WI38 (cell line): ENCODE results near the gene PROX1.
"Not testable (repeated sequence)": the region's sequence is repeated elsewhere in the genome, so short reads cannot be mapped to it uniquely, and the experiment has no call there.

Experiments used
- H3K4me3 ChIP-seq: 2 replicates; pipeline ENCODE4 v1.5.1; 2011; ENCODE audit warnings: low read depth, mild to moderate bottlenecking, control low read depth, low read length
- CTCF ChIP-seq: IDR thresholded peaks from 2 replicates; pipeline ENCODE4 v1.5.1; 2012; ENCODE audit warnings: low read depth, mild to moderate bottlenecking, control low read depth, low read length

PROX1 gene

GRCh38 chr1:214075305-214075998 lies 87.7 kb downstream of the PROX1 start:
- TF ChIP-seq CTCF, result no peak
- H3K4me3 ChIP-seq, result no peak overlapping the region

GRCh38 chr1:214075999-214076707 lies 88.4 kb downstream of the PROX1 start:
- no peak overlapping the region for H3K4me3 ChIP-seq
- TF ChIP-seq CTCF, result no peak

- no peak overlapping the region for H3K4me3 ChIP-seq
- no peak for TF ChIP-seq CTCF
Observed at GRCh38 chr1:214076708-214077065, 88.9 kb downstream of the PROX1 start.

GRCh38 chr1:214078950-214079349 lies 91.2 kb downstream of the PROX1 start:
- H3K4me3 ChIP-seq, result no peak overlapping the region
- no peak for TF ChIP-seq CTCF

GRCh38 chr1:214085325-214085724 lies 97.6 kb downstream of the PROX1 start:
- H3K4me3 ChIP-seq, result no peak overlapping the region
- TF ChIP-seq CTCF, result no peak

DNA sequence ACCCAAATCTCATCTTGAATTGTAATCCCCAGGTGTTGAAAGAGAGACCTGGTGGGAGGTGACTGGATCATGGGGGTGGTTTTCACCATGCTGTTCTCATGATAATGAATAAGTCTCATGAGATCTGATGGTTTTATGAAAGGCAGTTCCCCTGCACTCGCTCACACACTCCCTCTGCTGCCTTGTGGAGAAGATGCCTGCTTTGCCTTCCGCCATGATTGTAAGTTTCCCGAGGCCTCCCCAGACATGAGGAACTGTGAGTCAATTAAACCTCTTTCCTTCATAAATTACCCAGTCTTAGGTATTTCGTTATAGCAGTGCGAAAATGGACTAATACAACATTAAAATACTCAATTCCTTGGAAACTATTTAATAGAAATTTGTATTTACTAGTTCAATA lies 99.2 kb downstream of the PROX1 start:
- no peak overlapping the region for H3K4me3 ChIP-seq
- TF ChIP-seq CTCF, result no peak

- H3K4me3 ChIP-seq, result not testable (repeated sequence)
Observed at GRCh38 chr1:214089003-214089402, 101.2 kb downstream of the PROX1 start.
